DMS 273 (cell line): ENCODE data around the gene FOXL3.
"Not testable (repeated sequence)": the region's sequence is repeated elsewhere in the genome, so short reads cannot be mapped to it uniquely, and the experiment has no call there.

Experiments used
- DNase-seq: peaks from one replicate; lab custom pipeline; 2025; ENCODE audit not compliant: unreplicated experiment; lab: John Stamatoyannopoulos, UW

FOXL3 gene

DNA sequence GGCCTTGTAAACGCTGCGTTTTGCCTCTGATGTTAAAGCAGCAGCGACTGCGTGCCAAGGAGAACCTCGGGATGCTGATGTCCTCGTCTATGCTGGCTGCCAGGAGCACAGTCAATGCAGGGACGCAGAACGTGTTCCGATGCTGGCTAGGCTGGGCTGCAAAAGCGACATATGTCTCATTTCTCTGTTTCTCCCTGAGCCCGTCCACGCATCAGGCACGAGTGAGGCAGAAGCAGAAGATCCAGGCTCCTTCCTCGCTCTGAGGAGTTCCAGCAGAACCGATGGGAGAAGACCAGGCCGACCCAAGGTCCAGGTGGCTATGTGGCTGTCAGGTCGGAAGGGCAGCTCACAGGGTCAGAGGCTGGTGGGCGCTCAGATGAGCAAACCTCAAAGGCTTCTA is 3.7 kb upstream of the FOXL3 start:
- DNase-seq = no peak

DNA sequence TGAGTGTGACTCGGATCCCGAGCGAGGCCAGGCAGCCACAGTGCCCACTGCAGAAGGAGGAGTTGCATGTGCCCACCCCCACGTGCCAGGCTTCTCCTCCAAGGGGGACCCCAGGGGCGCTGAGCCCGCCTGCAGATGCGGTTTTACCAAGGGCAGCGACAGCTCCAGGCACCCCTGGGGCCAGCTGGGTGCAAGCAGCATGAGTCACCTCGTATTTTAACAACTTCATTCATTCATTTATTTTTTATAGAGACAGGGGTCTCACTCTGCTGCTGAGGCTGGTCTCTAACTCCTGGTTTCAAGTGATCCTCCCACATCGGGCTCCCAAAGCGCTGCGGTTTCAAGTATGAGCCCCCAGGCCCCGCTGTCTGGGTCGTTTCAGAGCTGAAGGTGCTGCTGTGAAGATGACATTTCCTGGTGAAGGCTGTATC is 1.3 kb upstream of the FOXL3 start:
- no peak for DNase-seq

DNA sequence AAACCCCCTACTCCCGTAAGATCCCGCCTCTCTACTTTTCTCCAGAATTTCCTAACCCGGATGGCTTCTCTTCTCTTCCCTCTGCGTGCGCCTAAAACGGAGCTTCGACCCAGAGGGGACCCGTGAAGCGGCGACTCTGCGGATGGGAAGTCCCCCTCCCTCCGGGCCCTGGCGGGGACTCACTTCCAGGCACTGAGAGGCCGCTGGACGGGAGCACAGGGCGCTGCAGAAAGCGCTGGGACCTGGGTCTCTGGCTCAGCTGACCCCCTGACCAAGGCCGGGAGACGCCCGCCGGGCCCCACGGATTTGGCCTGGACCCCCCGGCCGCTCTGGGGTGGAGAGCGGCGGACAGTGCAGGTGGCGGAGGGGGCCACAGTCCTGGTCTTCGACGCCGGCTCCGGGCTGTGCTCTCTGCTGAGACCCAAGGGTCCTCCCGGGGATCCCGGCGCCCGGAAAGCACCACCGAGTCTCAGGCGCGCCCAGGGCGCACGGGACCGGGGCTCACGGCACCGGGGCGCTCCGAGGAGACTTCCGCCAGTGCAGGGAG is 688 bp upstream of the FOXL3 start:
- no peak for DNase-seq

DNA sequence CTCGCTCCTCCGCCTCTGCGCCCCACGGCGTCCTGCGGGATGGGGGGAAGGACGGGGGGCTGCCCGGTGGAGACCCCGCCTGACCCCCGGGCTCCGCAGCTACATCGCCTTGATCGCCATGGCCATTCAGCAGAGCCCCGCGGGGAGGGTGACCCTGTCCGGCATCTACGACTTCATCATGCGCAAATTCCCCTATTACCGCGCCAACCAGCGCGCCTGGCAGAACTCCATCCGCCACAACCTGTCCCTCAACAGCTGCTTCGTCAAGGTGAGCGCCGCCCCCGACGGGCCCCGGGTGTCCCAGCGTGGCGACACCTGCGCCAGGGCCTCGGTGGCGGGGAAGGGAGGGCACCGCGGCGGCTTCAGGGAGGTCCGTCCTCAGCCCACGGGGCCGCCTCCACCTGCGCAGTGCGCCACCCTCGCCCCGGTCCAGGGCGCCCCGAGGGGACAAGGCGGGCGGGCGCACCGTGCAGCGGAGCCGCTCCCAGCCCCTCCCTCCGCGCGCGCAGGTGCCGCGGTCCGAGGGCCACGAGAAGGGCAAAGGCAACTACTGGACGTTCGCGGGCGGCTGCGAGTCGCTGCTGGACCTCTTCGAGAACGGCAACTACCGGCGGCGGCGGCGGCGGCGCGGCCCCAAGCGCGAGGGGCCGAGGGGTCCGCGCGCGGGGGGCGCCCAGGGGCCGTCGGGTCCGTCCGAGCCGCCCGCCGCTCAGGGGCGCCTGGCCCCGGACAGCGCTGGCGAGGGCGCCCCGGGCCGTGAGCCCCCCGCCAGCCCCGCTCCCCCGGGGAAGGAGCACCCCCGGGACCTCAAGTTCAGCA is 793 bp downstream of the FOXL3 start:
- no peak for DNase-seq

DNA sequence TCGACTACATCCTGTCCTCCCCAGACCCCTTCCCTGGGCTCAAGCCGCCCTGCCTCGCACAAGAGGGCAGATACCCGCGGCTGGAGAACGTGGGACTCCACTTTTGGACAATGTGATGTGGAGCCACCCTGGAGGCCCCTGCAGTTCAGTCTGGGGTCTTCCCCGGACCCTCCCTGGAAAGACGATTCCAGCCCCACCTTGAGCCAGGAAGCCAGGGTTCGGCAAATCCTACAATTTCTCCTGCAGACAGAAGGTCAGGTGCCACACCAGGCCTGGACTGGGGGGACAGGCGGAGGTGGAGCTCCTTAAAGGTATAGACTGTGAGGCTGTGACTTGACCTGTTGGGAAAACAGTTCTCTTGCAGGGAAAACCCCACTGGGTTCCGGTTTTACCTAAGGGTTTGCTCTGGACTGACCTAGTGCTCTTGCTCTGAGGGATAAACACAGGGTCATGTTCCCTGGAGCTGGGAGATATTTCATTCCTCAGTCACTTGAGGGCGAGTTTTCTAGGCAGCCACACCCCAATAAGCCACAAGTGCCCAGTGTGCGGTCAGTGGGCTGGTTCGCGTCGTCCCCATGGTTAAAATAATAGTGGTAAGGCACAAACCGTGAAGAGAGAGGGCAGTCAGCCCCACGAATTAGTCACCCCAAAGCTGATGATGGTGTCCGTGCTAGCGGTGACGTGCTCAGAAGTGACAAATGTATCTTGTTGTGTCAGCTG is 1.6 kb downstream of the FOXL3 start:
- no peak for DNase-seq

DNA sequence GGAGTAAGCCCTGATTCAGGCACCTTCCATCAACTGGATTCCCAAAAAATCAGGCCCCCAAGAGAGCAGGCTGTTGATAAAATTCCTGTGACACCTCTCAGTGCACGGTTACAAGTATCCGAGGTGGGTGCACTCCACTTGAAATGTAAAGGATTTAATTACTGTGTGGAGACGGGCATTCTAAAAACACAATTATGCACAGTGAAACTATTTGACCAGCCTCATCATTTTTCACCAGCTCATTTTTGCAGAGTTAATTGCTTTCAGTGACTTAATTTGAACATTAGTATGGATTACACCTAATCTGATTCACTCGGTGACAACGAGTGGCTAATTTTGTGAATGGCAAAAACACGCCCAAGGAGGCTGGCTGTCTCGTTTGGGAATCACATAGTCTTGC is 2.3 kb downstream of the FOXL3 start:
- no peak for DNase-seq

DNA sequence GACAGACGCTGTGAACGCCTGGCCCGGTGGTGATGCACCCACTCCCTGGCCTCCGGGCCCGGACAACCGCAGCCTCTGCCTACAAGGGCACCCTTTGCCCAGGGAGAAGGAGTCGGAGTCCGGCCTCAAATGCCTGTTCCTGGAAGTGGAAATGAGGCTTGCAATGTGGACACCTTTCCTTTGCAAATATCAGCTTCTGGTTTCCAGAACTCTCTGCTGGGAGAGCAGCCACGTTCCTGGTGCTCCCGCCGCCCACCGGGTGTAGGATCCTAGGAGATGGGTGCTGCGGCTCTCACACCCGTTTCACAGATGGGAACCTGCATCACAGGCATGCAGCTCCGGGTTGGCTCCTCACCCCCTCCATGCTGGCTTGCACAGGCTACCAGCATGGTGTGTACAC is 2.9 kb downstream of the FOXL3 start:
- DNase-seq = no peak

DNA sequence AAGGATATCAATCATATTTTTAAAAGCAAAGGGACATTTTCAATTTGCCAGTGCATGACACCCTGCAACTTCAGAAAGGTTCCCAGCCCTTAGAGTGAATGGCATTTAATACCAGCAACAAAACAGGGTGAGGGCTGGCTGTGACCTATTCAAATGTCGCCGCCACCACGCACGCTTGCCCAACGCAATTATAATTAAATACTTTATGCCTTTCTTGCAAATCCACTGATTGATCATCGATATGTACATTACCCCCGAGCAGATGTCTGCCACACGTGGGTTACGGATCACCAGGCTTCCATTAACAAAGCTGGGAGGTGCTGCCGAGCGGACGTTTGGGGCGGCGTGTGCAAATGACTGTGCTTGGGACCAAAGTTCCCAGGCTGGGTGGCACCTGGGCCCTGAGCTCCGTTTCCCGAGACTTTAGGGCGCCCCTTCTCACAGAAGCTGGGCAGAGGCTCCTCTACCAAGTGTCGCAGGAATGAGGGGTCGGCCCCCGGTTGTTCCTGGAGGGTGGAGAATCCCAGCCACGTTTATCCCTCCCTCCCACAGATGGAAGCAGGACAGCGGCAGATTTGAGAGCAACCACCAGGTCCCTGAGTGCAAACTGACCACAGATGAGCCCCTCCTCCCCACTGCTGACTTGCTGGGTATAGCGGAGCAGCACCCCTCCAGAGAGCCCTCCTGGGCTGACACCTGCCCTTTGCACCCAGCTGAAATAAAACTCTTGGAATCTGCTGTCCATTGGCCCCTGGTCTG is 3.9 kb downstream of the FOXL3 start:
- no peak for DNase-seq

DNA sequence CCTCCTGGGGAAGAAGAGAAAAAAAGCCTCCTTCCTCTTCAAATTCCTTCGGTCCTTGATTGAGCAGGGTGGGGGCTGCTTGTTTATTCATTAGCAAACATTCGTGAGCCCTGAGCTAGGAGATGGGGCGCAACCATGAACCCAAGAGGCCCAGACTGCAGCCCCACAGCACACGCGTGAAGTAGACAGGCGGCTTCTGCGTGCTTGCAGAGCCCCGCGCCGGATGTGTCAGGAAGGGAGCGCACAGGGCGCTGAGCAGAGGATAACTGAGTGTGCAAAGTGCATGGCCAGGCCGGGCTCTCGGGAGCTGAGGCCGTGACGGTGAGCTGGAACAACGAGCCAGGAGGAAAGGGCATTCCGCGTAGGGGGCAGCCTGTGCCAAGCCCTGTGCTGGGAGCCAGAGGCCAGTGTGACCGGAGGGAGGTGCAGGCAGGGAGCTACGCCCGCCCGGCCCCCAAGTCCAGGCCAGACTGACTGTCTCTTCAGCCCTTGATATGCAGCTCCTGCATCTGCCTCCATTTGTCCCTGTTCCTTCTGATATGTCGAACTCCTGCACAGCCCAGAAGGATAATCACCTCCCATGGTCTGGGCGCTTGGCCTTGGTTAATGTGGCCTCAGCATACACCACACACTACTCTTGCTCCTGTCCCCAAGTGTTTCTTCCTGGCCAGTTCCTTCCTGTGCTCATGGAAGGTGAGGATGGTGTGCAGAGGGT is 4.6 kb downstream of the FOXL3 start:
- no peak for DNase-seq

DNA sequence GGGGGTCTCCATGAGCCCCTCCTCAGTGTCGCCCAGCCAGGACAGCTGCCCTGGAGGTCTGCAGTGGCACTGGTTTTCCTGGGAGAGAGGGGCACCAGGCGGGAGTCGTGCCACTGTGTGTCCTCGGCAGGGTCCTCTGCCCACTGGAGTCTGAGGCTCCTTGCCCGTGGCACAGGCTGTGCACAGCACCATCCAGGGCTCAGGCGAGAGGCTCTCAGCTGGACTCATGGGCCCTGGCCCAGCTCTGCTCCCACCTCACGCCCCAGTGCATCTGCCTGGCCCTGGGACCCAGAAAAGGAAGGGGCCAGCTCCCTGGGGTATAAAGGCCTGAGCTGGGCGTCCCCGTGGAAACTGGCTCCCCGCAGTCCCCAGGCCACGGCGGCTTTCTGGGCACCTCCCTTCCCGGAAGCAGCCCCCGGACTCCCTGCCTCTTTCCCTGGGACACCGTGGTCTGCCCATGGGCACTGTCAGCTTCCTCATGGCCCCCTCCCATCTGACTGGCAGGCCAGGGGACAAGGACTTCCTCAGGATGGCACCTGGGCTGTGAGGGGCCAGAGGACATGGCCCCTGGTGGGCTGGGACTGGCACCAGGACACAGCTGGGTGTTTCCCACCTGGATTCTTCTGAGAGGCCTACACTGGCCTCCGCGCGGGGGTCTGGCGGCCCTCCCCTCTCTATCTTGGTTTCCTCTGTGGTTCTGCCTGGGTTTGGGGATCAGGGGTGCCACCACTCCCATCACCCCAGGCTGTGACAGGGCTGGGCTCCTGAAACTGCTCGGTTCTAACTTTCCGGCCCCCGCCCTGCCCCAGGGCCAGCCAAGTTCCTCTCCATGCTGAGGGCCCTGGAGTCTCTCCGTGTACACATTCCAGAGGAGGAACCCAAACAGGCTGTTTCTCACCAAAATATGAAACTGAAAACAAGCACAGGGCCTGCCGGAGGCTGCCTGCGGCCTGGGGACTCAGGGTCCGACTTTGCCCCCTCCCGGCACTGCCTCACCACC is 5.5 kb downstream of the FOXL3 start:
- DNase-seq = no peak

DNA sequence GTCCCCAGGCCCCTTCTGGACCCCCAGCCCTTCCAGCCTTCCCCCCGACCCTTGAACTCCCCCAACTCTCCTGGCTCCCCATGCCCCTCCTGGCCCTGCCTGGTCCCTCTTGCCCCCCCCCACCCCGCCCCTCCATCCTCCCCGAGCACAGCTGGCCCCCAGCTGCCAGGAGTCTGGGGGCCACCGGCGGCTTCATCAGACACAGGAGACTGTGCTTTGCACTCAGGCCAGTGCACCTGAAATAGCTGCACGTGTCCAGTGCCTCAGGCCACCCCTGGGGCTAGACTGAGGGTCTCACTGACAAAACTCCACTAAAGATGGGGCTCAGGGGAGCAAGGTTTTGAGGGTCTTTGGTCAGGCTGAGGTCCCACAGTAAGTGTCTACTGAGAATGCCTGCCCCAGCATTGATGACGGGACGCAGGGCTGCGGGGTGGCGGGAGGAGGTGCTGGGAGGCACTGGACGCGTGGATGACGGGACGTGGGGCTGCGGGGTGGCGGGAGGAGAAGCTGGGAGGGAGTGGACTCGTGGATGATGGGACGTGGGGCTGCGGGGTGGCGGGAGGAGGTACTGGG is 6.5 kb downstream of the FOXL3 start:
- no peak for DNase-seq

DNA sequence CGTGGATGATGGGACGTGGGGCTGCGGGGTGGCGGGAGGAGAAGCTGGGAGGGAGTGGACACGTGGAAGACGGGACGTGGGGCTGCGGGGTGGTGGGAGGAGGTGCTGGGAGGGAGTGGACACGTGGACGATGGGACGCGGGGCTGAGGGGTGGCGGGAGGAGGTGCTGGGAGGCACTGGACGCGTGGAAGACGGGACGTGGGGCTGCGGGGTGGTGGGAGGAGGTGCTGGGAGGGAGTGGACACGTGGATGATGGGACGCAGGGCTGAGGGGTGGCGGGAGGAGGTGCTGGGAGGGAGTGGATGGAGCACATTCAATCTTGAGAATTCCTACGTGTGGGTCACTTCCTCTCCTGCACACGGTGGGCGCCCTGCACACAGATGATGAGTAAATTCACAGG is 7.2 kb downstream of the FOXL3 start:
- DNase-seq = not testable (repeated sequence)

DNA sequence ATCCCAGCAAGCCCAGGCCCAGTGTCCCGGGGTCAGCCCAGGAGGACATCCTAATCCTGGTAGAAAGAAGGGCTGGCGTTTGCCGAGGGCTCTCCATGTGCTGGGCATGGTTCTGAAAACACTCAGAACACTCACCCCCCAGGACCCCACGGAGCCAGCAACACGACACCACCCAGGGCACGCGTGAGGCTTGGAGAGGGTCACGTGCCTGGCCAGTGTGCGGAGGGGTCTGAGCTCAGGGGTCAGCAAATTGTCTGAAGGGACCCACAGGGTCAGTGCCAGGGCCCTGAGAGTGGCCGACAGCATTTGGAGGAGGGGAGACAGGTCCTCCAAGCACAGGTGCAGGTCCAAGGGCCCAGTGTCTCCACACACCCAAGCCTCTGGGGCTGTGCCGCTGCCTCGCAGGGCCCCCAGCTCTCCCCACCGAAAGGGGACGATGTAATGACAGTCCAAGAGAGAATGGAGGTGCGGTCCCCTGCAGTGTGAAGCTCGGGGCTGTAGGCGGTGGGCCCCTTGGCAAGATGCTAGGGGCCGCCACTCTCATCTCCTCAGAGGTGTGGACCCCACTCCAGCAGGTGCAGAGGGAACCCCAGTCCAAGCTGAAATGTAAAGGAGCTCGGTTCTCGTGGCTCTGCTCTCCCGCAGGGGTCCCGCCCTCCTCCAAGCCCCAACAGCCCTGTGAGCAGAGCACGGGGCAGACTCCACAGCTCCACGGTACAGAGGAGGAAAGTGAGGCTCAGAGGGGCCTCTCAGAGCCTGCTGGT is 7.8 kb downstream of the FOXL3 start:
- DNase-seq = no peak

DNA sequence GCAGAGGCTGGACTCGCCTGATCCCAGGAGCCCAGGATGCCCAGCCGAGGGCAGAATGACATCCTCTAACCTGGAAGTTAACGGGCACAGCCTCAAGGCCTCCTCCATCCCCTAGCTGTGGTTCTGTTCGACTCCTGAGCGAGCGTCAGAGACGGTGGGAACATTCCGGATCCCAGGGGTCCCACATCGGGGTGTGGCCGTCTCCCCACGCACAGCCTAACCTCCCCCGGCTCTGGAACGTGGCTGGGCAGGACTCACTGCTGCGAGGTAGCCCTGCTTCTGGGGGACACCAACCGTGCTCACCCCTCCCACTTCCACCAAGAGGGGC is 8.4 kb downstream of the FOXL3 start:
- DNase-seq = no peak

DNA sequence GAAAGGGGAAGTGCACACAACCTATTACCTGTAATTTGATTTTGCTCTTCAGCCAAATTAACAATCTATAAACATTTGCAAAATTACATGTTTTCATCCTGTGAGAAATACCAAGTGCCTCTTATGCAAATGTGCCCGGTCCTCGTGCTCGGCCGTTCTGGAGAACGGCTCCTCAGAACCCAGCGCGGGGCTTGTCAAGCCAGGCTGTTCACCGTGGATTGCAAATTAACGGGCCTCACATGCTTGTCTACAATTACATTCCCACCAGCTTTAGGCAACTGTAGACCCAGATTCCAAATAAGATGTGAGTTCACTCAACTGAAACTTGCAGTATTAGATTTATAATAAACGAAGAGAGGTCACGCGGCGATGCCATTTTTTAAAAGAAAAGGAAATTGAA is 8.8 kb downstream of the FOXL3 start:
- DNase-seq = no peak

DNA sequence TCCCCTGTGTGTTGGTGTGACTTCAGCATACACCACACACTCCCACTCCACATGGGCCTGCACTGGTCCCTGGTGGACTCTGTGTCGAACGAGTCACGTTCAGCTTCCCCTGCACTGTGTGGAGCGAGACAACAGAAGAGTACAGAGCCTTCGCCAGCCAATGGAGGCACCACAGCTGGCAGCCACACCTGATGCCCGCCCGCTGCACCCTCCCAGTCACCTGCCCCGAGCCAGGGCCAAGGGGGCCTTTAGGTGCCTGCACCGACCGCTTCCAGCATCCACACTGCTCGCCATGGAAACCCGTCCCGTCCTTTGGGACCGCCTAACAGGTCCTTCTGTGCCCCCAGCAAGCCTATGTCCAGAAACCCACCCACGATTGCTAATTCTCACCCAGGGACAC is 9.2 kb downstream of the FOXL3 start:
- DNase-seq = no peak

DNA sequence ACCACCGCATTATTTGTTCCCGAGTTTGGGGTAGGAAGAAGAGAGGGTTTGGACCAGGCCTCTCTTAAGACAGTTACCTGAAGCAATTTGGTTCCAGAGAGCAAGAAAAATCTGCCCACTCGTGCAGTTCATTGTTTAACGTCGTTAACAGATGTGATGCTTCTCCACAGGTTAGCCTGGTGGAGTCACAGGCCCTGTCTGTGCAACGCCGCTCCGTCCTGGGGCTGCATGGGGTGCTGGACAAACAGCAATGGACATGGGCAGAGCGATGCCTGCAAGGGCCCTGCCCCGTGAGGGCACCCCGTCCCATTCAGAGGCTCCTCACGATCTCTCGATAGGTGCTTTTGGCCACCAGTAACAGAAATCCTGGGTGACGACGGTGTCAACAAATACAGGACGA is 9.7 kb downstream of the FOXL3 start:
- no peak for DNase-seq

DNA sequence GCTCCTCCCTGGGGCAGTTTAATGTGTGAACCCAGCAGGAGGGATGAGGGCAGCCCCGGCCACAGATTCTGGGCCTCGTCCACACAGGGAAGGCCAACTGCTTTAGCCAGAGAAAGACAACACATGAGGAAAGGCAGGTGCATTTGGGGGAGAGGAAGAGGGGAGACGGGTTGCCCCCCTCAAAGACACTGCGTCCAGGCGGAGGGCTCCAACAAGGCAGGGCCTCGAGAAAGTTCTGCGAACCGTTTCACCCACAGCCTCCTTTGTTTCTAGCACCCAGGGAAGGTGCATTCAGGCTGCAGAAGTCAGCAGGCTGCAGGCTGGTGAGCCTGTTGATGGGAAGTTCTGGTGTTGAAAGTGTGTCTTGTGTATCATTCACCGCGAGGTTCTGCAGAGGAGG is 10.1 kb downstream of the FOXL3 start:
- no peak for DNase-seq
